HG03442 (cell line): ENCODE data around the gene RAB11FIP5.
A peak's percentile ranks its signal among the peaks of the same experiment; 100 is the strongest.

ENCODE experiments used
- ATAC-seq: cut with Tn5 transposase; IDR thresholded peaks from one replicate; pipeline ENCODE4 v1.9.1; 2021; ENCODE audit warnings: mild to moderate bottlenecking, moderate library complexity; ENCODE audit not compliant: unreplicated experiment

RAB11FIP5 gene

GRCh38 chr2:73085691-73086090 lies 27.1 kb downstream of the RAB11FIP5 start:
- ATAC-seq: peak; percentile 93

GRCh38 chr2:73084971-73085370 lies 27.8 kb downstream of the RAB11FIP5 start:
- ATAC-seq: no peak

- no peak for ATAC-seq
Observed at GRCh38 chr2:73083886-73084800, 28.6 kb downstream of the RAB11FIP5 start.

GRCh38 chr2:73082523-73083410 lies 30.0 kb downstream of the RAB11FIP5 start:
- ATAC-seq: no peak

- no peak for ATAC-seq
Observed at GRCh38 chr2:73081181-73081671, 31.5 kb downstream of the RAB11FIP5 start.

GRCh38 chr2:73080321-73081131 lies 32.2 kb downstream of the RAB11FIP5 start:
- ATAC-seq: no peak

- ATAC-seq: no peak
Observed at GRCh38 chr2:73079636-73080035, 33.1 kb downstream of the RAB11FIP5 start.

GRCh38 chr2:73078457-73079411 lies 34.0 kb downstream of the RAB11FIP5 start:
- ATAC-seq: no peak

GRCh38 chr2:73077424-73077795 lies 35.3 kb downstream of the RAB11FIP5 start:
- ATAC-seq: no peak

GRCh38 chr2:73076701-73077423 lies 35.9 kb downstream of the RAB11FIP5 start:
- no peak for ATAC-seq

GRCh38 chr2:73075477-73076373 lies 37.0 kb downstream of the RAB11FIP5 start:
- no peak for ATAC-seq

- no peak for ATAC-seq
Observed at GRCh38 chr2:73074110-73075069, 38.4 kb downstream of the RAB11FIP5 start.

GRCh38 chr2:73072416-73072815 lies 40.3 kb downstream of the RAB11FIP5 start:
- ATAC-seq: no peak

- ATAC-seq: peak; percentile 11
Observed at GRCh38 chr2:73072129-73072395, 40.7 kb downstream of the RAB11FIP5 start.

- ATAC-seq: peak; percentile 85
Observed at GRCh38 chr2:73071360-73072128, 41.2 kb downstream of the RAB11FIP5 start, which contains the start of gene SFXN5. Gene SFXN5 (minus strand): TSS chr2:73071712. CDS start chr2:73071705, 7 bp downstream.
